ENCODE measurements around the gene SLC38A4. TPM values are rescaled to one million over a fixed set of nuclear protein-coding genes. Genes with fewer than 3 reads are reported as not detected.

Gene SLC38A4
- polyA plus RNA-seq, 3 donors = not detected

- TF ChIP-seq CTCF (IDR thresholded peaks at IDR 0.05) = no peak
- 75% methylated on average over 2 of the region's 2 CpGs for WGBS (ENCODE audit: insufficient coverage)
- Histone ChIP-seq H3K79me2 (ENCODE audit: insufficient read depth, low read length) (no peaks in the 10 kb centered on the region), H3K27ac (ENCODE audit: low read depth in 1 of 2, low read length in 2 of 2) (no peak overlapping the region), H4K20me1 (ENCODE audit: insufficient read depth, low read length) (no peaks in the 10 kb centered on the region), H3K9me3 (replicated peaks in 1 of 2; ENCODE audit: control insufficient read depth in 1 of 2, insufficient read depth in 1 of 2, low read length in 2 of 2) (no peaks in the 10 kb centered on the region), H3K36me3 (replicated peaks in 1 of 2; ENCODE audit: control insufficient read depth in 1 of 2, insufficient read depth in 2 of 2, low read length in 2 of 2) (no peaks in the 10 kb centered on the region), H3K4me3 (replicated peaks in 1 of 3; ENCODE audit: low read depth in 2 of 3, low read length in 3 of 3) (no peak overlapping the region), H3K9ac (ENCODE audit: insufficient read depth, low read length, poor library complexity, severe bottlenecking) (no peak overlapping the region), H3K4me2 (replicated peaks; ENCODE audit: extremely low read depth, low read length, poor library complexity, severe bottlenecking) (no peak overlapping the region), H3K27me3 (ENCODE audit: control insufficient read depth in 2 of 2, insufficient read depth in 2 of 2, low read length in 2 of 2) (no peaks in the 10 kb centered on the region), H3K4me1 (ENCODE audit: control insufficient read depth in 1 of 2, insufficient read depth in 2 of 2, low read length in 2 of 2) (peaks cover 0 to 11% of the 10 kb centered on the region in 2 donors), H2AFZ (ENCODE audit: insufficient read depth, low read depth, low read length, poor library complexity, severe bottlenecking) (no peak overlapping the region)
- H3K27me3 Mint-ChIP-seq (ENCODE audit: low read depth in 3 of 3) = no peaks in the 10 kb centered on the region
- H3K4me1 Mint-ChIP-seq = peaks cover 14% of the 10 kb centered on the region
- H3K36me3 Mint-ChIP-seq = no peaks in the 10 kb centered on the region
- intact Hi-C loops (cut with micrococcal nuclease) = no loop called here
- H3K9me3 Mint-ChIP-seq = peaks cover 0 to 15% (median 12%) of the 10 kb centered on the region in 7 donors
- DNase-seq = no peak
- H3K4me3 Mint-ChIP-seq = no peak overlapping the region
- H3K27ac Mint-ChIP-seq = no peak overlapping the region
Observed at GRCh38 chr12:46752396-46752795, 73.4 kb downstream of the SLC38A4 start.

DNA sequence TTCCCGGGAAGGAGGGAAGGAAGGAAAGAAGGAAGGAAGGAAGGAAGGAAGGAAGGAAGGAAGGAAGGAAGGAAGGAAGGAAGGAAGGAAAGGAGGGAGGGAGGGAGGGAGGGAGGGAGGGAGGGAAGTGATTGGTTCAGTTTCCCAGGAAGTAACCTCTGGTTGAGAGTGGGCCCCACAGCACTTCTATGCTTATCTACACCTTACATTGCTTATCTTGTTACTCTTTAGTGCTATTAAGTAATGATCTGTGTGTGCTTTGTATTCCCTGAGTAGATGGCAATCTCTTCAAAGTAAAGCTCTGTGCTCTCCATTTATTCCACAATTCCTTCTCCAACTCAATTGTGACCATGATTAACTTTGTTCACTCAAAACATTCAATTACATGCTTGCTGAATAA lies 74.6 kb downstream of the SLC38A4 start:
- no peaks in the 10 kb centered on the region for H3K36me3 Mint-ChIP-seq
- intact Hi-C loops (cut with micrococcal nuclease) = no loop called here

More for the DNA sequence above, 74.6 kb downstream of the SLC38A4 start:
- no peak for TF ChIP-seq CTCF (IDR thresholded peaks at IDR 0.05)
- no peaks in the 10 kb centered on the region for H3K79me2 ChIP-seq (ENCODE audit: insufficient read depth, low read length)
- H3K4me1 Mint-ChIP-seq = peaks cover 14% of the 10 kb centered on the region
- H3K4me1 ChIP-seq (ENCODE audit: control insufficient read depth in 1 of 2, insufficient read depth in 2 of 2, low read length in 2 of 2) = peaks cover 0 to 11% of the 10 kb centered on the region in 2 donors
- DNase-seq = no peak
- WGBS (ENCODE audit: insufficient coverage) = no CpG with 5 or more reads among the region's 1 CpG
- no peak overlapping the region for H3K4me2 ChIP-seq (replicated peaks; ENCODE audit: extremely low read depth, low read length, poor library complexity, severe bottlenecking)
- H4K20me1 ChIP-seq (ENCODE audit: insufficient read depth, low read length) = no peaks in the 10 kb centered on the region
- no peaks in the 10 kb centered on the region for H3K27me3 Mint-ChIP-seq (ENCODE audit: low read depth in 3 of 3)
- H3K4me3 ChIP-seq (replicated peaks in 1 of 3; ENCODE audit: low read depth in 2 of 3, low read length in 3 of 3) = no peak overlapping the region
- H3K27me3 ChIP-seq (ENCODE audit: control insufficient read depth in 2 of 2, insufficient read depth in 2 of 2, low read length in 2 of 2) = no peaks in the 10 kb centered on the region
- no peak overlapping the region for H3K4me3 Mint-ChIP-seq
- H3K36me3 ChIP-seq (replicated peaks in 1 of 2; ENCODE audit: control insufficient read depth in 1 of 2, insufficient read depth in 2 of 2, low read length in 2 of 2) = no peaks in the 10 kb centered on the region
- peaks cover 3 to 20% (median 10%) of the 10 kb centered on the region in 7 donors for H3K9me3 Mint-ChIP-seq
- no peaks in the 10 kb centered on the region for H3K9me3 ChIP-seq (replicated peaks in 1 of 2; ENCODE audit: control insufficient read depth in 1 of 2, insufficient read depth in 1 of 2, low read length in 2 of 2)
- no peak overlapping the region for H3K9ac ChIP-seq (ENCODE audit: insufficient read depth, low read length, poor library complexity, severe bottlenecking)
- H2AFZ ChIP-seq (ENCODE audit: insufficient read depth, low read depth, low read length, poor library complexity, severe bottlenecking) = no peak overlapping the region
- no peak overlapping the region for H3K27ac ChIP-seq (ENCODE audit: low read depth in 1 of 2, low read length in 2 of 2)
- peak overlapping the region in 1 of 7 donors; percentile 22 for H3K27ac Mint-ChIP-seq

All from CD14-positive monocyte (primary cell).